HFFc6 (cell line): ENCODE results near the gene ERC2. TPM values are rescaled to one million over a fixed set of nuclear protein-coding genes. Genes with fewer than 3 reads are reported as not detected.

Experiments used
- DNase-seq: peaks from one replicate; pipeline ENCODE4 v3.0.0-alpha.2; 2018
- H3K27ac Mint-ChIP-seq: 2 replicates; pipeline ENCODE4 v1.8.0; 2020; ENCODE audit warnings: mild to moderate bottlenecking, mixed read lengths
- H3K27me3 Mint-ChIP-seq: 2 replicates; pipeline ENCODE4 v1.8.0; 2021; ENCODE audit warnings: mild to moderate bottlenecking, moderate library complexity, mixed read lengths; ENCODE audit not compliant: insufficient read depth
- H3K36me3 Mint-ChIP-seq: 2 replicates; pipeline ENCODE4 v1.8.0; 2021; ENCODE audit warnings: low read depth, mixed read lengths
- H3K4me1 Mint-ChIP-seq: 2 replicates; pipeline ENCODE4 v1.8.0; 2020; ENCODE audit warnings: low read depth, mixed read lengths
- H3K4me3 Mint-ChIP-seq: 2 replicates; pipeline ENCODE4 v1.8.0; 2020; ENCODE audit warnings: mild to moderate bottlenecking, moderate library complexity, mixed read lengths
- H3K9me3 Mint-ChIP-seq: 2 replicates; pipeline ENCODE4 v1.8.0; 2020; ENCODE audit warnings: mild to moderate bottlenecking, mixed read lengths
- total RNA-seq, 6 experiments: library from RNA; stranded (reverse); fragmentation: NEBNext Ultra II Directional; extraction: Animal tissue kit (Norgen Biotek cat#: 25700); gene quantifications; 2 replicates in 1 of 6; 3 replicates in 5 of 6; pipeline ENCODE4 v1.2.3, GENCODE V29; 2021
- TF ChIP-seq, protein P1 (sequence below): fragments of 200-600 bp; sonication (generic); IDR thresholded peaks from 2 replicates; pipeline ENCODE4 v1.5.0; 2021; ENCODE audit warnings: antibody characterized with exemption, mild to moderate bottlenecking

ERC2 gene
- total RNA-seq, 6 experiments from 2014 or later: 0.11 TPM; not detected in 5

DNA sequence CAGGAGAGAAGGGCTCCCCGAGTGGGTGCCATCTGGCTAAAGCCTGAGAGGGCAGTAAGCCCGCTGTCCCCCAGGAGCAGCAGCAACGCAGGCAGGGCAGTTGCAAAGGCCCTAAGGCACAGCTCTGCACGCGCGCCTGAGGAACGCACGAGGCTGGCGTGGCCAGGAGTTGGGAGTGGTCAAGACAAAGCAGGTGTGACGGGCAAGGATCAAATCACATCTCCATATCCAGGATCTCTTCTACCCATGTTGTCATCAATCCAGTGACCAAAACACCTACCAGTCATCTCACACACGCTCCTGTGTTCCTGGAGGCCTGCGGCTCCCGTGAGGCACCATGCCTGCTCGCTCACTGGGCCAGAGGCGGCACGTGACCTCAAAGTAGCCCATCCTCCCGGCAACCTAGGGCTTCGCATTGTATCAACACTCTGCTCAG lies 59.5 kb downstream of the ERC2 start:
- peaks cover 45% of the 10 kb centered on the region for H3K9me3 Mint-ChIP-seq
- no peak for DNase-seq
- no peaks in the 10 kb centered on the region for H3K4me1 Mint-ChIP-seq
- peaks cover 3% of the 10 kb centered on the region; the same call in 1 of the 2 replicates for H3K36me3 Mint-ChIP-seq
- TF ChIP-seq, protein P1, sequence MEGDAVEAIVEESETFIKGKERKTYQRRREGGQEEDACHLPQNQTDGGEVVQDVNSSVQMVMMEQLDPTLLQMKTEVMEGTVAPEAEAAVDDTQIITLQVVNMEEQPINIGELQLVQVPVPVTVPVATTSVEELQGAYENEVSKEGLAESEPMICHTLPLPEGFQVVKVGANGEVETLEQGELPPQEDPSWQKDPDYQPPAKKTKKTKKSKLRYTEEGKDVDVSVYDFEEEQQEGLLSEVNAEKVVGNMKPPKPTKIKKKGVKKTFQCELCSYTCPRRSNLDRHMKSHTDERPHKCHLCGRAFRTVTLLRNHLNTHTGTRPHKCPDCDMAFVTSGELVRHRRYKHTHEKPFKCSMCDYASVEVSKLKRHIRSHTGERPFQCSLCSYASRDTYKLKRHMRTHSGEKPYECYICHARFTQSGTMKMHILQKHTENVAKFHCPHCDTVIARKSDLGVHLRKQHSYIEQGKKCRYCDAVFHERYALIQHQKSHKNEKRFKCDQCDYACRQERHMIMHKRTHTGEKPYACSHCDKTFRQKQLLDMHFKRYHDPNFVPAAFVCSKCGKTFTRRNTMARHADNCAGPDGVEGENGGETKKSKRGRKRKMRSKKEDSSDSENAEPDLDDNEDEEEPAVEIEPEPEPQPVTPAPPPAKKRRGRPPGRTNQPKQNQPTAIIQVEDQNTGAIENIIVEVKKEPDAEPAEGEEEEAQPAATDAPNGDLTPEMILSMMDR: no peak
- H3K4me3 Mint-ChIP-seq: no peak overlapping the region
- peaks cover 4% of the 10 kb centered on the region for H3K27me3 Mint-ChIP-seq
- no peak overlapping the region for H3K27ac Mint-ChIP-seq

DNA sequence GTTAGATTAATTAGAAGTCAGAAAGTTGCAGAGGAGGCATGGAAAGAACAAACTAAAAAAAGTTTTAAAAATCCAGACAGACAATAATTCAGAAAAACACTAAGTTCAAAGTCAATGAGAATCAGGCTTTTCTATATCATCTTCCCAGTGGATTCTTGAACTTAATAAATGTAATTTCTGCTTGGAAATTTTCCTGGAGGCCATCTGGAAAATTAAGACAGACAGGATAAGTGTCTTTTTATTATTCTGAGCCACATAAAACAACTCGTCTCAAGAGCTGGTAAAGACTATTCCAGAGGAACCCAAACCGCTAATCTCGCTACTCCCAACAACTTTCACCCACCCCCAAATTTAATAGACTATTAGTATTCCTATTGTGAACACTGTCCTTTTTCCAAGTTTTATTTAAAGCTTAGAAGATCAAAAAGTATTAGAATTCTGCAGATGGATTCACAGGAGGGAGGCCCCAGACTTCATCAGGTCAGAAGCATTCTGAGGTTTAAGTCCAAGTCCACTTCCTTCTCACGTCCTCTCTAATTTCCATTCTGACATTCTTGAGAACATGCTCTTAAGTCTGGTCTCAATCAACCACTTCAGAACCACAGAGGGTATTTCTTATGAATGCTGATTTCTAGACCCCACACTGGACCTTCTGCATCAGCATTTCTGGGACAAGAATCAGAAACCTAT lies 61.3 kb downstream of the ERC2 start:
- H3K9me3 Mint-ChIP-seq: peaks cover 42% of the 10 kb centered on the region
- no peaks in the 10 kb centered on the region for H3K4me1 Mint-ChIP-seq
- TF ChIP-seq, protein P1: no peak
- no peak for DNase-seq
- H3K27ac Mint-ChIP-seq: no peak overlapping the region
- no peak overlapping the region for H3K4me3 Mint-ChIP-seq
- peaks cover 1% of the 10 kb centered on the region; the same call in 1 of the 2 replicates for H3K27me3 Mint-ChIP-seq
- peaks cover 3% of the 10 kb centered on the region; the same call in 1 of the 2 replicates for H3K36me3 Mint-ChIP-seq

DNA sequence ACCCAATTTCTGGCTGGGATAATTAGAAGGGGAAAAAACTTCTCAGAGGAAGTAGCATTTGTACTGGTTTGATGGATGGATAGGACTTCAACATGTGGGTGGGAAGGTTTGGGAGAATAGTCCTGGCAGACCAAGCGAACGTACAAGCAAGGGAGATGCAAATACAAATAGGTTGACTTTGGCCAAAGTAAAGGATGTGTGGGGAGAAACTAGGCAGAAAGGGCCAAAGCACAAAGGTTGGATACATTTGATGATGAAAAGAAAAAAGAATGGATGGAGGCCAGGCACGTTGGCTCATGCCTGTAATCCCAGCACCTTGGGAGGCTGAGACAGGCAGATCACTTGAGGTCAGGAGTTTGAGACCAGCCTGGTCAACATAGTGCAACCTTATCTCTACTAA lies 63.4 kb downstream of the ERC2 start:
- Mint-ChIP-seq H3K9me3 (peaks cover 31% of the 10 kb centered on the region), H3K36me3 (peaks cover 3% of the 10 kb centered on the region; the same call in 1 of the 2 replicates), H3K4me3 (no peak overlapping the region), H3K27ac (no peak overlapping the region), H3K27me3 (peaks cover 1% of the 10 kb centered on the region), H3K4me1 (no peaks in the 10 kb centered on the region)
- no peak for DNase-seq
- TF ChIP-seq, protein P1: no peak

DNA sequence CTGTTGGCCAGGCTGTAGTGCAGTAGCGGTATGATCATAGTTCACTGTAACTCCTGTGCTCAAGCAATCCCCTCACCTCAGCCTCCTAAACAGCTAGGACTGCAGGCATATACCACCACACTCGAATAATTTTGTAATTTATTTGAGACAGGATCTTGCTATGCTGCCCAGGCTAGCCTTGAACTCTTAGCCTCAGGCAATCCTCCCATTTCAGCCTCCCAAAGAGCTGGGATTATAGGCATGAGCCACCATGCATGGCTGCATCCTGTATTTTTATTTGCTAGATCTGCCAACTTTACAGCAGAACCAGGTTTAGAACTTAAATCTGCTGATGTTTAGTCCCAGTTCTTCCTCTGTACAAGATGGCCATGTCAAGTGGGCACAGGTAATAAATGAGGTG lies 69.6 kb downstream of the ERC2 start:
- DNase-seq: no peak
- no peaks in the 10 kb centered on the region for H3K4me1 Mint-ChIP-seq
- H3K27me3 Mint-ChIP-seq: no peaks in the 10 kb centered on the region; the same call in 1 of the 2 replicates

DNA sequence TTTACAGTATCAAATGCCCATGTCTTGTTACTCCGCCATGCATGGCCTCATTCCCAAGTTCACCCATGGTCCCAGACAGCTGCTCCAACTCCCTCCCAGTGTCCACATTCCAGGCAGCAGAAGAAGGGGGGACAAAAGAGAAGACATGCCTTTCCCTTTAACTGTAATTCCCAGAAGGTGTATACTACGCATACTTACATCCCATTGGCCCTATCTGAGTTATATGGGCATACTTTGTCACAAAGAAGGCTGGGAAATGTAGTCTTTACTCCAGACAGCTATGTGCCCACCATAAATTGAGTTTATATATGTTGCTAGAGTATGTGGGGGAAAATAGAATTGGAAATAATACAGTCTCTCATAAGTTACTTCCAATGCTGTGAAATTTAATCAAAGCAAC lies 70.5 kb downstream of the ERC2 start:
- Mint-ChIP-seq H3K27me3 (peaks cover 1% of the 10 kb centered on the region; the same call in 1 of the 2 replicates), H3K9me3 (peaks cover 20% of the 10 kb centered on the region), H3K4me1 (no peaks in the 10 kb centered on the region), H3K27ac (no peak overlapping the region), H3K4me3 (no peak overlapping the region), H3K36me3 (no peaks in the 10 kb centered on the region)
- TF ChIP-seq, protein P1: no peak
- no peak for DNase-seq

More for the DNA sequence above, 69.6 kb downstream of the ERC2 start:
- Mint-ChIP-seq H3K36me3 (no peaks in the 10 kb centered on the region), H3K27ac (no peak overlapping the region), H3K4me3 (no peak overlapping the region), H3K9me3 (peaks cover 18% of the 10 kb centered on the region)
- TF ChIP-seq, protein P1: no peak
